HG02981 (cell line): ENCODE data around the gene OVCH2.

Experiments
- ATAC-seq: cut with Tn5 transposase; IDR thresholded peaks from one replicate; pipeline ENCODE4 v1.9.1; 2021; ENCODE audit warnings: mild to moderate bottlenecking, moderate library complexity; ENCODE audit not compliant: unreplicated experiment

OVCH2 gene

DNA sequence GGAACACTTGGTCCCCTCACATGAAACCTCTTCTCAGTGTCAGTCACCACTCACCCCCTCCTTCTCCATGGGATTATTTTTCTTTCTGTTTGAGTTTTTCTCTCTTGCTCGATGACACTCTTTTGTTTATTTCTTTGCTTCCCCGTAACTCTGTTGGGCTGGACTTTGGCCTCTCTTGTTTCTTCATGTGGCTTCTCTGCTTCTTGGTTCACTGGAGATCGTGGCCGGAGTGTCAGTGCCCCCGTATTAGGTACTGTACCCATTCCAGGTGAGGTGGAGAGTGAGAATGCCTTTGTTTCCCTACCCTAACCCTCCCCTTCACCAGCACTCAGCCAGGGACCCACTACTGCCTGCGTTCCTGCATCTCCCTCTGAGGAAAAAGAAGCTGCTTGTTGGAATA is 65.5 kb downstream of the OVCH2 start:
- no peak for ATAC-seq

DNA sequence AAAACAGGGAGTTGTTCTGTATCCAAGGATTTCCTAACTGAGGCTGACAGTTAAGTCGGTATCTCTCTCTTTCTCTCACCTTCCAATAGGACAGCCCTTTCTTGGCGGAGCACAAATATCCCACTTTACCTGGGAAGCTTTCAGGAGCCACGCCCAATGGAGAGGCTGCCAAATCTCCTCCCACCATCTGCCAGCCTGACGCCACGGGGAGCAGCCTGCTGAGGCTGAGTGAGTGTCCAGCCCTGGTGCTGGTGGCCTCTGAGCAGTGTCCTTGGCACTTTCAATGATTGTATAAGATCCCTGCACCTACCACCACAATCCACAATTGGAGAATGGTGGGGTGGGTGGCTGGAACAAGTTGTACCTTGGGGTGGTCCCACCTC is 66.6 kb downstream of the OVCH2 start:
- ATAC-seq = no peak
